GM12801 (cell line): ENCODE results near the gene PLGRKT.
"Not testable (repeated sequence)": the region's sequence is repeated elsewhere in the genome, so short reads cannot be mapped to it uniquely, and the experiment has no call there.

ENCODE experiments used
- CTCF ChIP-seq: IDR thresholded peaks from one replicate; pipeline ENCODE4 v1.5.1; 2011; ENCODE audit warnings: control low read depth; ENCODE audit not compliant: insufficient read length; ENCODE audit errors: extremely low read depth

PLGRKT gene

GRCh38 chr9:5352637-5353248 lies 85.0 kb downstream of the PLGRKT start:
- TF ChIP-seq CTCF: no peak

- not testable (repeated sequence) for TF ChIP-seq CTCF
Measured at GRCh38 chr9:5338992-5339981, 98.4 kb downstream of the PLGRKT start, which contains the start of gene RLN1. Gene RLN1, minus strand, starts transcription at chr9:5339876. Its CDS starts 130 bp downstream, at chr9:5339746.

- TF ChIP-seq CTCF: no peak
Measured at GRCh38 chr9:5336688-5337087, 101.0 kb downstream of the PLGRKT start.

- TF ChIP-seq CTCF: no peak
Measured at GRCh38 chr9:5326893-5327548, 110.7 kb downstream of the PLGRKT start.

- TF ChIP-seq CTCF: no peak
Measured at GRCh38 chr9:5326187-5326586, 111.5 kb downstream of the PLGRKT start.

GRCh38 chr9:5321058-5321457 lies 116.7 kb downstream of the PLGRKT start:
- TF ChIP-seq CTCF: no peak
